CD1c-positive myeloid dendritic cell (primary cell): ENCODE results near the gene TTPAL.

Source experiments
- DNase-seq: peaks from one replicate; pipeline ENCODE4 v3.0.0-alpha.2; 2016; ENCODE audit errors: extremely low spot score

TTPAL gene

DNA sequence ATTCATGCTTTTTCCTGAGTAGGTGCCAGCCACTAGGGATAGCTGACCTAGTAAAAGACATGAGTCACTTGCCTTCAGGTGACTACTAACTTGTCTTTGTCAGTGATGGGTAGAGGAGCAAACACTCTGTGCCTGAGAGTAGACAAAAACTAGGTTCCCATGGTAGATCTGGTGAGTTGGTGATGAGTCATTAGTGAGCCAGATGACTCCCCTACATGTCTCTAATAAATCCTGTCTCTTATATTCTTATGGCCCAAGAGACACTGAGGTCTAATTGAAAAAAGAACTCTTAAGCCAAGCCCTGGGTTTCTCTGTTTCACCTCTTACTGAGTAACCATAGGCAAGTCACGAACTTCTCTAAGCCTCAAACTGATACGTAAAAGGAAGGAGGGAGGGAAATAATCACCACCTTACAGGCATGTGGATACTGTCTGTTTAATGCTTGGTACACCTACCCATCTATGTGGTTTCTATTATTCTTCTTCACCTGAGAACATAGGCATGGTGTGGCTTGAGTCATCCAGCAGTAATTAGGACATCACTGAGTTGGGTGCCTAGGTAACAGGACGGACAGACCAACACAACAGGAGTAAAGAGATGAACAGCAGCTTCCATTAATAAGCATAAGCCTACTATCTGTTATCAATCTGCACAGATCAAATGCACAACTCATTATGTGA is 20.3 kb downstream of the TTPAL start:
- DNase-seq = no peak

DNA sequence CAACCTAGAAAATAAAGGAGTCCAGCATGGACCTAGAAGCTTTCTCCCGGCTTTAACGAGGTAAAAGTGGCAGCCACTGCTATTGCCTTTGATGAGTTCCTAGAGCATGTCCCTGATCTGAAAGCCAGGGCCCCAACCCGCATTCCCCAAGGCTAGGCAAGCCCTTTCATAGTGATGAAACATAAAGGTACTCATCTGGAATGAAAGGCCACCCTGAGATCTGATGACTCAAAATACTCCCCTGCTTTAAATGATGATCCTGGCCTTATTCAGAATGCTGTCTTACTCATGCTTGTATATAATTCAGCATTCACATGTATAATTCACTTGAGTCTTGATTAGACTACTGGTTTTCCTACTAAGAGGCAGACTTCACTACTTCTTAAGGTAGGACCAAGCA is 21.3 kb downstream of the TTPAL start:
- DNase-seq = no peak

- no peak for DNase-seq
Measured at GRCh38 chr20:44497761-44498160, 22.1 kb downstream of the TTPAL start.

GRCh38 chr20:44500221-44500620 is 24.5 kb downstream of the TTPAL start:
- no peak for DNase-seq

- DNase-seq = no peak
Measured at GRCh38 chr20:44501448-44501847, 25.8 kb downstream of the TTPAL start.

DNA sequence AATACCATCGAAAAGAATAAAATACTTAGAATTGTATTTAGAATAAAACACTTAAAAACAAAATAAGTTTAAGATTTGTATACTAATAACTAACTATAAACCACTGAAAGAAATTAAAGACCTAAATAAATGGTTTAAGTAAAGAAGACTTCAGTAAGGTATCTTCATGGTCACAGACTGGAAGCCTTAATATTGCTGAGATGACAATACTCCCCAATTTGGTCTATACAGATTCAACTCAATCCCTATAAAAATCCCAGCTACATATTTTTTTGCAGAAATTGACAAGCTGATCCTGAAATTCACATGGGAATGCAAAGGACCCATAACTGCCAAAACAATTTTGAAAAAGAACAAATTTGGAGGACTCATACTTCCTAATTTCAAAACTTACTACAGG is 27.3 kb downstream of the TTPAL start:
- no peak for DNase-seq

DNA sequence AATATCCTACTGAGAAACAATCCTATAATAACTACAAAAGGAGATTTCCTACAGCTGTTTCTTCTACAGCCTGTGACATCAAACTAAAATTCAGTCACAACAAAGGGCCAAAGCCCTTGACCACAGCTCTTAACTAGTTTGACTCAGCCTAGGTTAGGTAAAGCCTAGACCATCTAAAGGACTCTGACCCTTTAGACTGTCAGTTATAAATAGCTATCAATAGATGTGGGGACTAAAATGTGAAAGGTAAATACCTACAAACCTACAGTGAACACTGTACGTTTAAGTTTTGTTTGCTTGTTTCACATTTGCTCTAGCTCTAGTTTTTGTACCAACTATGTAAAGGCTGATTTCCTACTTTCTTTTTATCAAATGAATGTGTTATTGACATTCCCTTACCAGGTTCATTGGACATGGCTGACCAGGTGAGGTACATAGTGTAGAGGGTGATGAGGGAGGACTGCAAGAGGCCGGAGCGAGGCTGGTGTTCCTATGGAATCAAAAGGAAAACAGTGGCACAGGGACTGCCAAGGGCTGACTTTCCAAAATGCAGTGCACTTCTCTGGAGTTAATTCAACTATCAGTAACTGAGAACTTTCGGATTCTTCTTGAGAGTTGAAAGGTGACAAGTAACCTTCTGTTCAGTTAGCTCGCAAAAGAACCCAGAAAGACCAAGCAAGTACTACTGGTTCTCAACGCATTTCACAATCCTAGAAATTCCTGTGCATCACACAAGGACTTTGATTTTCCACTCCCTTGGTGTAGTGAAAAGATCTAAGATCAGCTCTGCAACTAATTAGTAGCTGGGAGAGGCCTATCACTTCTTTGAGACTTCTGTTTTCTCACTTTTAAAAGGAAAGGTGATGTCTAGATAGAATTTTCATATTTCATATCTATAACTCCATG is 29.0 kb downstream of the TTPAL start:
- DNase-seq = no peak

GRCh38 chr20:44509762-44510161 is 34.1 kb downstream of the TTPAL start:
- DNase-seq = no peak

DNA sequence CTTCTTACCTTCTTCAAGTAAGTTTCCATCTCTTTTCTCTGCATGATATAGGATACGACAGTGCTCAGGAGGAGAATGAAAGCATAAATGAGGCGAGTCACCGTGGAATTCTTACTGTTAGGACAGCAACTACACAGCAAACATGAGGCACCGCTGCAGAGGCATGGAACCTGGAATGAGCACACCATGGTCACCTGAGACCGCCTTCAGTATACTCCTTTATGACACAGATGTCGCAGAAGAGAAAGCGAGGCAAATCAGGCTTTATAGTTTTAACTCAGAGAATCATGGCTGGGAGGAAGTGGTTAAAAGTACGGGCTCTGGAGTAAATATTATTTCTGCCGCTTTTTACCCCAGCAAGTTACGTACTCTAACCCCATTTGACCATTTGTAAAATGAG is 38.2 kb downstream of the TTPAL start:
- no peak for DNase-seq

DNA sequence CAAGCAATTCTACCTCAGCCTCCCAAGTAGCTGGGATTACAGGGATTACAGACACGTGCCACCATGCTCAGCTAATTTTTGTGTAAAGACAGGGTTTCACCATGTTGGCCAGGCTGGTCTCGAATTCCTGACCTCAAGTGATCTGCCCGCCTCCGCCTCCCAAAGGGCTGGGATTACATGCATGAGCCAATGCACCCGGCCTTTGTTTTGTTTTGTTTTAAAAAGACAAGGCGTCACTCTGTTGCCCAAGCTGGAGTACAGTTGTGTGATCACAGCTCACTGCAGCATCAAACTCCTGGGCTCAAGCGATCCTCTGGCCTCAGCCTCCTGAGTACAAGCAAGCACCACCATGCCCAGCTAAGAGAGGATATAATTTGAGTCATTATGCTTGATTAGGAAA is 40.8 kb downstream of the TTPAL start:
- DNase-seq = no peak

DNA sequence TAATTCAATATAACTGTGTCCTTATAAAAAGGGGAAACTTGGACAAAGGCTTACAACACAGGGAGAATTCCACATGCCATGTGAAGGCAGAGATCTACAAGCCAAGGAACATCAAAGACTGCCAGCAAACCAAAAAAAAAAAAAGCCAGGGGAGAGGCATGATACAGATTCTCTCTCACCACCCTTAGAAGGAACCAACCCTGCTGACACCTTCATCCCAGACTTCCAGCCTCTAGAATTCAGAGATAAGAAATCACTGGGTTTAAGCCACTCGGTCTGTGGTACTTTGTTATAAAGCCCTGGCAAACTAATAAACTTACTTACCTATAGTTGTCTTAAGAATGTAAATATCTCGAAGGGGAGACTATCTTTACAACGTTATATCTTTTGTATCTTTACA is 41.8 kb downstream of the TTPAL start:
- no peak for DNase-seq

GRCh38 chr20:44518248-44518647 is 42.6 kb downstream of the TTPAL start:
- DNase-seq = no peak

DNA sequence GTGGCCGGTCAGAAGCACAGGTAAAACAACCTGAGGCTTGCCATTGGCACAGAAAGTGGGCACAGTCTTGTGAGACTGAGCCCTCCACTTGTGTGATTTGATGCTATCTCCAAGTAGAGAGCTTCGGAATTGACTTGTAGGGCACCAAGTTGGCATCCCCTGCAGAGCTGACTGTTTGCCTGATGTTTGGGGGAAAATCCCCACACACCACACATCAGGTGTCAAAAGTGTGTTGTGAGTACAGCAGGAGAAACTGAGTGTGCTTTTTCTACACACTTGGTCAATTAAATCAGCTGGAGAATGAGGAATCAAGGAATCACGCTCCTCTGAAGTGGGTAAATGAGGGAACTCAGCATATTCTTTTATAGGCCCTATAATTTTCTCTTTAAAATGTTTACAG is 45.2 kb downstream of the TTPAL start:
- DNase-seq = no peak

DNA sequence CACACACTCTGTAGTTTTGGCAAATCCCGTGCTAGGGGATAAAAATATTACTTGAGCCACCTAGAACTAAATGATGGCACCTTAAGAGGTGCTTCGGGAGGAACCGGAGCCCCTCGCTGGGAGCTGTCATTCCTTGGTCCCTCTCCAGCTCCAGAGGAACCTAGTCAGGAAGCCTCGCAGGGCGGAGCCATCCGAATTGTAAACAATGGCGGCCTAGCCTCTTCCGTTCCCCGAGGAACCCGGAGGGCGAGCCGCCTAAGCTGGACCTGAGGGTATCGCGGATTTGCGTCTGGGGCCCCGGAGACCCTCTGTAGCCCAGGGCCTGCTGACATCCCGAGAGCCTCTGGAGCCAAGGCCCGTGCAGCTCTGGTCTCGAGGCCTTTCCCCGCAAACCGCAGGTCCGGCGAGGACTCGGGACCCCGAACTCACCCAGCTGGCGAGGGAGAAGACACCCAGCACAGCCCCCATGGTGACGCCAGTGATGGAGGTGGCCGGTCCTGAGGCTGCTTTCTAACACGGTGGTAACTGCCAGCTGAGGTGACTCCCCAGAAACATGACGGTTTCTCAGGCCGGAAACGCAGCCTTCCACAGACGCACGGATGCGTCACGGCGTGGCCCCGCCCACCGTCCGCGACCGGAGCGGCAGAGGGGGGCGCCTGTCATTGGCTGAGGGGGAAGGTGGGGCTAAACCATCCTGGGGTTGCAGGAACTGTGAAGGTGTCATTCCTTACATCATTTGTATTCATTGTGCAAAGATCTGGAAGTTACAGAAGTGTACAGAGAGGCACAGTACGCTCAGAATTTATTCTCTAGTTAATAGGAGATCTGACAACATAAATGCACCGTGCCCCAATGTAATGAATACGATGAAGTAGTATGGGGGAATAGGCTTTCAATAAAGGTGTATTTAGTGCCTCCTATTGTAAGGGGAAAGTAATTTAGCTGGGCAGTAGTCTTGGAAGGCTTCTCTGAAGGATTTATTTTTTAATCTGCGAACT is 46.1 kb downstream of the TTPAL start, which contains the start of gene SERINC3:
Gene SERINC3 (minus strand): TSS at position 587 of the 998 bp plus-strand sequence. CDS start 119 bp downstream, at position 468.
- DNase-seq = peak; percentile 99

DNA sequence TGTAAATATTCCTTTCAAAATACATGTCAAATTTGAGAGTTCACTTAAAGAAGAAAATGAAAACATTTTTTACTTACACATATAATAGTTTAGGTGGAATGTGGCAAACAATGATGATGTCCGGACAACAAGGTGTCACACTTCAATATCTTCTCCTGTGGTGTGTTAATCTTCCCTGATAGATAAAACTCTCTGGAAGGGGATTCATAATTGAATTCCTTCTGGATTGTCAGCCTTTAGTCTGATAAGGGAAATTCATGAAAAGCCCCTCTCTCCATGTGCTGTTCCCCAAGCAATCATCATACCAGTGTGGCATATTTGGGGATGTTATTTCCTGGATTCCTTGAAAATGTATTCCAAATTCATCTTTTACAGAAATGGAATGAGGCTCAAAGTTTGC is 47.2 kb downstream of the TTPAL start:
- no peak for DNase-seq

GRCh38 chr20:44523746-44524145 is 48.1 kb downstream of the TTPAL start:
- no peak for DNase-seq

DNA sequence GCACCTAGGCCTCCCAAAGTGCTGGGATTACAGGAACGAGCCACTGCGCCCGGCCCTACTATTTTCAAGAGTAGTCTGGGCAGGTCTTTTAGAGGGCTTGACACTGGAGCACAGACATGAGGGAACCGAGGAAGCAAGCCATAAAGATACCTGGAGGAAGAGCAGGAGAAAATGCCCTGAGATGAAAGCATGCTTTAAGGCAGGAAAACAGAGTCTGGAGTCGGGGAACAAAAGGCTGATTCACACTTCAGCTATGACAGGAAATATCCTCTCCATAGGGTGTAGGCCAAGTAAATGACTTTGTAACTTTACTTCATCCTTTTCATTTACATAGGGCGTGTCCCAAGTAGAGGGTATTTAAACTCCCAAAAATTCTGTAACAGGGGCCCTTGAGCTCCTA is 50.5 kb downstream of the TTPAL start:
- no peak for DNase-seq

- DNase-seq = no peak
Measured at GRCh38 chr20:44527716-44528199, 52.1 kb downstream of the TTPAL start.

DNA sequence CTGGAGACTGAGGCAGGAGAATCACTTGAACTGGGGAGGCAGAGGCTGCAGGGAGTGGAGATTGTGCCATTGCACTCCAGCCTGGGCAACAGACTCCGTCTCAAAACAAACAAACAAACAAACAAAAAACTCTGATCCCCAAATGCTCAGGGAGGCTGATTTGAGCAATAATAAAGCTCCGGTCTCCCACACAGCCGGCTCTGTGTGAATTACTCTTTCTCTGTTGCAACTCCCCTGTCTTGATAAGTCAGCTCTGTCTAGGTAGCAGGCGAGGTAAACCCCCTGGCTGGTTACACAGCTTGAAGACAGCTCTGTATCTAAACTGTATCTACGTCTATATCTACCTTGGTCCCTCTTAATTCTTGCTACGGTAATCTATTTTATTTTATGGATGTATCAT is 52.6 kb downstream of the TTPAL start:
- DNase-seq = no peak

DNA sequence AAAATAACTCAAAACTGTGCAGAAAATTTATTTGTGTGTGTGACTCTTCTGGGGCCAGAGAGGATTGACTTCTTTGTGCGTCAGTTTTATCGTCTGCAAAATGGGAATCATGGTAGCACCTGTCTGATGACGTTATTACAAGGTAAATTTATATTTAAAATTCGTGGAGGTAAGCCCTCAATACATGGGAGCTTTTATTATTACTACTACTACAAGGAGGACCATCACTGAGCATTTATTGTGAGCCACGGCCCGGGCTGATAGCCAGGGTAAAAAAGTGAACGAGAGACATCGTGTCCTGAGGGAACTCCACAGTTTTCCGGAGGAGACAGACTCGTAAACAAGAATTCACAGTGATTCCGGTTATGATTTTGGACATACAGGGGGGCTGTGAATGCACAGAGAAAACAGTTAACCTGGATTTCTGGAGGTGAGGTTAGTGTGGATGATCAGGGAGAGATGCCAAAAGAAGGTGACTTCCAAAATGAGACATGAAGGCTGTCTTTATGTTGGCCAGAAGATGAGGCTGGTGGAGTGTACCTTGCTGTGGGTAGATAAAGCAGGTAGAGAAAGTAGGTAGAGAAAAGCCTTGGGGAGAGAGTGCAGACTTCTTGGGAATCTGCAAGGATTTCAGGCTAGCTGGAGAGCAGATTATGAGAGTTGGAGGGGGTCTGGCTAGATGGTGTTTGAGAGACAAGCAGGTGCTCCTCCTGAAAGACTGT is 56.7 kb downstream of the TTPAL start:
- no peak for DNase-seq

- no peak for DNase-seq
Measured at GRCh38 chr20:44532981-44533331, 57.3 kb downstream of the TTPAL start.
